Fibroblast of lung (primary cell): Measurements from ENCODE around the gene BAX. TPM values are rescaled to one million over a fixed set of nuclear protein-coding genes. Genes with fewer than 3 reads are reported as not detected.

Experiments
- DNase-seq, 2 donors: peaks; one replicate each; pipeline versions ENCODE4 v3.0.0 to v3.0.0-alpha.2; 2010; ENCODE audit warnings: low read depth in 2 of 2
- H2AFZ ChIP-seq: 2 replicates; pipeline ENCODE4 v1.5.1; 2012; ENCODE audit warnings: low read length, control low read depth, inconsistent platforms
- H3K27ac ChIP-seq: 2 replicates; pipeline ENCODE4 v1.5.1; 2011; ENCODE audit warnings: low read length, control low read depth; ENCODE audit not compliant: insufficient read depth
- H3K27me3 ChIP-seq: 2 replicates; pipeline ENCODE4 v1.5.1; 2011; ENCODE audit warnings: mild to moderate bottlenecking, low read length; ENCODE audit not compliant: control insufficient read depth, insufficient read depth
- H3K36me3 ChIP-seq: 2 replicates; pipeline ENCODE4 v1.5.1; 2011; ENCODE audit warnings: low read length; ENCODE audit not compliant: control insufficient read depth, insufficient read depth
- H3K4me1 ChIP-seq: 2 replicates; pipeline ENCODE4 v1.5.1; 2011; ENCODE audit warnings: low read length; ENCODE audit not compliant: control insufficient read depth, insufficient read depth; ENCODE audit errors: extremely low read depth
- H3K4me2 ChIP-seq: 2 replicates; pipeline ENCODE4 v1.5.1; 2011; ENCODE audit warnings: low read length, control low read depth; ENCODE audit not compliant: insufficient read depth; ENCODE audit errors: extremely low read depth
- H3K4me3 ChIP-seq, 4 experiments: fragments of 200-600 bp in 1 of 4; sonication (generic) in 1 of 4; replicated peaks in 1 of 4; 2 replicates each; pipeline ENCODE4 v1.5.1; 2011 to 2016; ENCODE audit warnings: low read length in 4 of 4, low read depth in 3 of 4, mild to moderate bottlenecking in 3 of 4, control low read depth in 2 of 4, inconsistent platforms in 1 of 4, mixed read lengths in 1 of 4; ENCODE audit not compliant: insufficient read depth in 1 of 4; ENCODE audit errors: control extremely low read depth in 1 of 4
- H3K79me2 ChIP-seq: 2 replicates; pipeline ENCODE4 v1.5.1; 2012; ENCODE audit warnings: mild to moderate bottlenecking, low read length, inconsistent platforms; ENCODE audit not compliant: control insufficient read depth, insufficient read depth
- H3K9ac ChIP-seq: 2 replicates; pipeline ENCODE4 v1.5.1; 2011; ENCODE audit warnings: mild to moderate bottlenecking, low read length, control low read depth; ENCODE audit not compliant: insufficient read depth
- H3K9me3 ChIP-seq: 2 replicates; pipeline ENCODE4 v1.5.1; 2012; ENCODE audit warnings: low read depth, low read length; ENCODE audit not compliant: control insufficient read depth, insufficient read depth
- H4K20me1 ChIP-seq: 2 replicates; pipeline ENCODE4 v1.5.1; 2011; ENCODE audit warnings: low read length; ENCODE audit not compliant: control insufficient read depth, insufficient read depth; ENCODE audit errors: extremely low read depth
- CTCF ChIP-seq, 2 donors: IDR thresholded peaks in 1 of 2; conservative IDR thresholded peaks in 1 of 2; 1 replicate in 1 of 2; 2 replicates in 1 of 2; pipeline ENCODE4 v1.5.1; 2011 to 2012; ENCODE audit warnings: low read length in 2 of 2, control low read depth in 1 of 2, inconsistent platforms in 1 of 2, low read depth in 1 of 2, mild to moderate bottlenecking in 1 of 2
- EZH2 ChIP-seq: IDR thresholded peaks from 2 replicates; pipeline ENCODE4 v1.5.1; 2012; ENCODE audit warnings: low read length, control low read depth, mild to moderate bottlenecking; ENCODE audit errors: missing control alignments
- polyA plus RNA-seq, 2 donors: library from polyadenylated mRNA; depleted of rRNA in 1 of 2; stranded (reverse) in 1 of 2; unstranded in 1 of 2; fragments of >200 nt; gene quantifications; 2 replicates each; pipeline ENCODE4 v1.2.1, GENCODE V29; 2011 to 2012; ENCODE audit warnings: missing spikeins in 1 of 2
- total RNA-seq: library from RNA; depleted of rRNA; stranded (reverse); fragments of >200 nt; gene quantifications from 2 replicates; pipeline ENCODE4 v1.2.1, GENCODE V29; 2014

Gene BAX
- total and polyA plus RNA-seq, 2 donors (not counting 1 experiment from before 2014, with no cell fraction given) = 70.1 to 194 TPM

- Histone ChIP-seq H3K36me3 (peaks cover 5% of the 10 kb centered on the region), H3K4me3 (peak overlapping the region; percentile 83 to 98 (median 98)), H4K20me1 (no peaks in the 10 kb centered on the region), H3K79me2 (peaks cover 68% of the 10 kb centered on the region), H3K4me1 (peaks cover 19% of the 10 kb centered on the region), H3K27me3 (no peaks in the 10 kb centered on the region), H3K9me3 (no peaks in the 10 kb centered on the region), H3K9ac (peak overlapping the region; percentile 68), H2AFZ (peak overlapping the region; percentile 78), H3K27ac (peak overlapping the region; percentile 88), H3K4me2 (peak overlapping the region; percentile 73)
- TF ChIP-seq EZH2 (no peak), CTCF (conservative IDR thresholded peaks at IDR 0.05 in 1 of 2, IDR thresholded peaks at IDR 0.05 in 1 of 2; ENCODE audit: low read depth in 1 of 2, low read length in 2 of 2) (no peak)
- DNase-seq = no peak
These were observed 39.3 kb downstream of the BAX start for GRCh38 chr19:48994035-48994386.

- Histone ChIP-seq H3K27ac (peak overlapping the region; percentile 16), H3K4me1 (peaks cover 5% of the 10 kb centered on the region), H2AFZ (no peak overlapping the region), H3K4me2 (no peak overlapping the region), H3K79me2 (peaks cover 42% of the 10 kb centered on the region), H3K27me3 (no peaks in the 10 kb centered on the region), H3K36me3 (no peaks in the 10 kb centered on the region), H3K9me3 (no peaks in the 10 kb centered on the region), H4K20me1 (no peaks in the 10 kb centered on the region), H3K9ac (no peak overlapping the region), H3K4me3 (no peak overlapping the region)
- TF ChIP-seq EZH2 = no peak
- peak; percentile 44 to 60 for TF ChIP-seq CTCF (conservative IDR thresholded peaks at IDR 0.05 in 1 of 2, IDR thresholded peaks at IDR 0.05 in 1 of 2; ENCODE audit: low read depth in 1 of 2, low read length in 2 of 2)
- DNase-seq = peak; percentile 43 to 55
These were observed 43.3 kb downstream of the BAX start for GRCh38 chr19:48997972-48998371.

GRCh38 chr19:48999481-49000325, 45.0 kb downstream of the BAX start:
- Histone ChIP-seq H2AFZ (no peak overlapping the region), H3K36me3 (peaks cover 7% of the 10 kb centered on the region), H3K27me3 (no peaks in the 10 kb centered on the region), H3K4me3 (no peak overlapping the region), H3K79me2 (peaks cover 31% of the 10 kb centered on the region), H3K9ac (no peak overlapping the region), H3K4me1 (peaks cover 5% of the 10 kb centered on the region), H3K9me3 (no peaks in the 10 kb centered on the region), H4K20me1 (no peaks in the 10 kb centered on the region), H3K4me2 (no peak overlapping the region), H3K27ac (no peak overlapping the region)
- DNase-seq = peak; percentile 62 to 64
- TF ChIP-seq CTCF (conservative IDR thresholded peaks at IDR 0.05 in 1 of 2, IDR thresholded peaks at IDR 0.05 in 1 of 2; ENCODE audit: low read depth in 1 of 2, low read length in 2 of 2) (peak; percentile 61 to 85), EZH2 (no peak)
